Endothelial cell of umbilical vein (primary cell): ENCODE results near the gene RHCG. TPM values are rescaled to one million over a fixed set of nuclear protein-coding genes. Genes with fewer than 3 reads are reported as not detected.

ENCODE experiments used
- BruUV-seq: library from RNA; stranded (reverse); fragments of 400-500 nt; replicated peaks from 2 replicates; lab custom pipeline; 2021; lab: Mats Ljungman, UMichigan
- CTCF ChIA-PET: fragments of 300-600, 350-600 bp; sonication (Branson Sonifier 250); formaldehyde crosslinking; loops from one replicate; lab custom pipeline; 2021; ENCODE audit warnings: antibody characterized with exemption, inconsistent platforms; lab: Charles Lee
- POLR2A ChIA-PET: fragments of 300-600, 350-600 bp; sonication (Branson Sonifier 250); formaldehyde crosslinking; loops from one replicate; lab custom pipeline; 2021; ENCODE audit warnings: antibody characterized with exemption, inconsistent platforms; lab: Charles Lee
- DNase-seq: peaks from one replicate; pipeline ENCODE4 v3.0.0-alpha.2; 2011; ENCODE audit warnings: low read depth, low spot score
- FAIRE-seq: peaks from 2 replicates; lab custom pipeline; 2011; peaks lifted over from hg19 to GRCh38; lab: Jason Lieb, UNC
- H2AFZ ChIP-seq: 2 replicates; pipeline ENCODE4 v1.6.0; 2012; ENCODE audit warnings: low read depth, low read length, control low read depth, inconsistent platforms
- H3K27ac ChIP-seq: 2 replicates; pipeline ENCODE4 v1.5.1; 2011; ENCODE audit warnings: low read depth, mild to moderate bottlenecking, control low read depth, low read length, moderate library complexity; ENCODE audit not compliant: insufficient read depth
- H3K27me3 ChIP-seq, 2 experiments: 2 replicates each; pipeline versions ENCODE4 v1.6.0 to v1.6.1; 2011; ENCODE audit warnings: low read length in 2 of 2, mixed read lengths in 1 of 2; ENCODE audit not compliant: control insufficient read depth in 2 of 2, insufficient read depth in 2 of 2
- H3K36me3 ChIP-seq, 2 experiments: 2 replicates in 1 of 2; 3 replicates in 1 of 2; pipeline ENCODE4 v1.5.1; 2011; ENCODE audit warnings: low read length in 2 of 2, mild to moderate bottlenecking in 1 of 2, moderate library complexity in 1 of 2; ENCODE audit not compliant: control insufficient read depth in 2 of 2, insufficient read depth in 2 of 2; ENCODE audit errors: extremely low read depth in 1 of 2
- H3K4me1 ChIP-seq: 3 replicates; pipeline ENCODE4 v1.5.1; 2011; ENCODE audit warnings: mild to moderate bottlenecking, low read length; ENCODE audit not compliant: control insufficient read depth, insufficient read depth; ENCODE audit errors: extremely low read depth
- H3K4me2 ChIP-seq: 2 replicates; pipeline ENCODE4 v1.6.1; 2011; ENCODE audit warnings: low read length, control low read depth, mixed read lengths; ENCODE audit not compliant: insufficient read depth
- H3K4me3 ChIP-seq, 3 experiments: fragments of 200-600 bp in 1 of 3; sonication (generic), shearing (Covaris generic) in 1 of 3; replicated peaks in 1 of 3; 2 replicates each; pipeline ENCODE4 v1.5.1; 2011 to 2016; ENCODE audit warnings: control low read depth in 3 of 3, low read length in 3 of 3, mild to moderate bottlenecking in 2 of 3, inconsistent platforms in 1 of 3, low read depth in 1 of 3, moderate library complexity in 1 of 3; ENCODE audit not compliant: insufficient read depth in 1 of 3
- H3K79me2 ChIP-seq: 2 replicates; pipeline ENCODE4 v1.6.0; 2012; ENCODE audit warnings: low read length, inconsistent platforms; ENCODE audit not compliant: control insufficient read depth, insufficient read depth
- H3K9ac ChIP-seq: replicated peaks from 2 replicates; pipeline ENCODE3; 2011; ENCODE audit warnings: low read length, control low read depth; ENCODE audit not compliant: insufficient read depth; ENCODE audit errors: extremely low read depth
- H3K9me1 ChIP-seq: replicated peaks from 3 replicates; pipeline ENCODE4 v1.6.0; 2011; ENCODE audit warnings: mild to moderate bottlenecking, low read length; ENCODE audit not compliant: control insufficient read depth, insufficient read depth; ENCODE audit errors: extremely low read depth
- H3K9me3 ChIP-seq: replicated peaks from 2 replicates; pipeline ENCODE4 v1.5.1; 2012; ENCODE audit warnings: low read length, inconsistent platforms; ENCODE audit not compliant: control insufficient read depth, insufficient read depth
- H4K20me1 ChIP-seq: replicated peaks from 2 replicates; pipeline ENCODE3; 2011; ENCODE audit warnings: mild to moderate bottlenecking, low read length; ENCODE audit not compliant: control insufficient read depth, insufficient read depth; ENCODE audit errors: extremely low read depth
- CTCF ChIP-seq, 2 donors: IDR thresholded peaks; 1 replicate in 1 of 2; 2 replicates in 1 of 2; pipeline ENCODE4 v1.5.1; 2011; ENCODE audit warnings: low read length in 2 of 2, mild to moderate bottlenecking in 2 of 2, moderate library complexity in 2 of 2, control low read depth in 1 of 2, inconsistent platforms in 1 of 2, low read depth in 1 of 2; ENCODE audit not compliant: insufficient read depth in 1 of 2; ENCODE audit errors: extremely low read depth in 1 of 2
- EZH2 ChIP-seq: IDR thresholded peaks from 2 replicates; pipeline ENCODE4 v1.6.1; 2012; ENCODE audit warnings: borderline replicate concordance, low read depth, mild to moderate bottlenecking, moderate library complexity, low read length, inconsistent platforms; ENCODE audit not compliant: severe bottlenecking
- FOS ChIP-seq: IDR thresholded peaks from 2 replicates; pipeline ENCODE4 v1.6.1; 2011; ENCODE audit warnings: mild to moderate bottlenecking, low read length, moderate library complexity, borderline replicate concordance; ENCODE audit not compliant: insufficient read depth
- GATA2 ChIP-seq: IDR thresholded peaks from 2 replicates; pipeline ENCODE4 v1.7.0; 2011; ENCODE audit warnings: low read depth, mild to moderate bottlenecking, moderate library complexity, mixed read lengths, low read length; ENCODE audit not compliant: insufficient read length, insufficient read depth
- JUN ChIP-seq: IDR thresholded peaks from 2 replicates; pipeline ENCODE4 v1.6.1; 2011; ENCODE audit warnings: borderline replicate concordance, low read depth; ENCODE audit not compliant: insufficient read length, insufficient read depth
- MYC ChIP-seq: IDR thresholded peaks from one replicate; pipeline ENCODE4 v1.6.1; 2011; ENCODE audit warnings: mild to moderate bottlenecking, low read depth, low read length
- POLR2A ChIP-seq: IDR thresholded peaks from 2 replicates; pipeline ENCODE4 v1.6.1; 2012; ENCODE audit warnings: low read depth, mild to moderate bottlenecking, control low read depth, low read length
- POLR2AphosphoS5 ChIP-seq: IDR thresholded peaks from 2 replicates; pipeline ENCODE4 v1.6.1; 2012; ENCODE audit warnings: low read depth, mild to moderate bottlenecking, control low read depth, low read length, moderate library complexity; ENCODE audit not compliant: insufficient read depth
- dilution Hi-C: fragments of 300-500 bp; cut with MboI; formaldehyde crosslinking; loops from one replicate; pipeline ENCODE4 v1.15.0; 2019; ENCODE audit warnings: low sequenced_read_pairs; ENCODE audit not compliant: extremely low pct_ligation_motif_present
- intact Hi-C: fragments of 100-400 bp; cut with micrococcal nuclease; formaldehyde crosslinking; loops from one replicate; pipeline ENCODE4 v1.10.0; 2022
- polyA plus RNA-seq, 4 experiments: library from polyadenylated mRNA; depleted of rRNA in 3 of 4; stranded (reverse) in 3 of 4; unstranded in 1 of 4; fragments of >200 nt; gene quantifications; 2 replicates each; pipeline versions ENCODE4 v1.2.1 to v1.2.3, GENCODE V29; 2011 to 2012; ENCODE audit warnings: missing spikeins in 1 of 4
- total RNA-seq: library from RNA; stranded (reverse); gene quantifications from 2 replicates; pipeline ENCODE4 v1.2.3, GENCODE V29; 2021
- TF ChIP-seq, protein P1 (sequence below): IDR thresholded peaks from 2 replicates; pipeline ENCODE4 v1.6.1; 2011; ENCODE audit not compliant: insufficient read depth, insufficient read length

The RHCG gene
- total and polyA plus RNA-seq, 2 donors (not counting 3 experiments of a cell fraction or from before 2014, with no cell fraction given), result not detected

GRCh38 chr15:89512631-89513030 is 16.2 kb upstream of the RHCG start:
- Histone ChIP-seq H3K9me3 (no peaks in the 10 kb centered on the region), H3K9ac (no peak overlapping the region), H4K20me1 (no peaks in the 10 kb centered on the region), H3K27ac (no peak overlapping the region), H3K27me3 (peaks cover 8 to 22% of the 10 kb centered on the region in 2 experiments), H3K4me1 (no peaks in the 10 kb centered on the region), H3K36me3 (no peaks in the 10 kb centered on the region), H3K79me2 (no peaks in the 10 kb centered on the region), H3K9me1 (no peaks in the 10 kb centered on the region), H2AFZ (no peak overlapping the region), H3K4me3 (no peak overlapping the region), H3K4me2 (no peak overlapping the region)
- intact Hi-C loops (no loop called here), dilution Hi-C loops (no loop called here)
- no peak for FAIRE-seq
- POLR2A ChIA-PET, result no interaction called here
- DNase-seq, result no peak
- no TSS peak for BruUV-seq
- TF ChIP-seq MYC (no peak), POLR2AphosphoS5 (no peak), CTCF (IDR thresholded peaks at IDR 0.05; ENCODE audit: extremely low read depth in 1 of 2, insufficient read depth in 1 of 2, low read depth in 1 of 2, low read length in 2 of 2) (no peak), POLR2A (no peak), JUN (no peak), FOS (no peak), GATA2 (no peak), EZH2 (no peak)
- TF ChIP-seq, protein P1, sequence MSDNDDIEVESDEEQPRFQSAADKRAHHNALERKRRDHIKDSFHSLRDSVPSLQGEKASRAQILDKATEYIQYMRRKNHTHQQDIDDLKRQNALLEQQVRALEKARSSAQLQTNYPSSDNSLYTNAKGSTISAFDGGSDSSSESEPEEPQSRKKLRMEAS, result no peak
- CTCF ChIA-PET, result interaction anchor here (1.6 kb wide), 1 partner anchor 19 kb away, joined by 3 read pairs; no protein-coding TSS in a partner anchor
